ENCODE results near the gene ZMYND8.
A peak's percentile ranks its signal among the peaks of the same experiment; 100 is the strongest.

Gene ZMYND8

GRCh38 chr20:47332381-47333206 is 23.9 kb downstream of the ZMYND8 start:
- no peak for DNase-seq

GRCh38 chr20:47330933-47331708 is 25.4 kb downstream of the ZMYND8 start:
- DNase-seq: no peak

GRCh38 chr20:47330071-47330470 is 26.4 kb downstream of the ZMYND8 start:
- no peak for DNase-seq

- DNase-seq: no peak
These were observed 28.4 kb downstream of the ZMYND8 start for GRCh38 chr20:47328129-47328528.

GRCh38 chr20:47327711-47328110 is 28.8 kb downstream of the ZMYND8 start:
- DNase-seq: no peak

GRCh38 chr20:47326658-47327268 is 29.7 kb downstream of the ZMYND8 start:
- no peak for DNase-seq

GRCh38 chr20:47325242-47325641 is 31.3 kb downstream of the ZMYND8 start:
- no peak for DNase-seq

- no peak for DNase-seq
These were observed 35.3 kb downstream of the ZMYND8 start for GRCh38 chr20:47320990-47321805.

- peak; percentile 91 for DNase-seq
These were observed 36.8 kb downstream of the ZMYND8 start for GRCh38 chr20:47319517-47320252.

GRCh38 chr20:47318586-47319516 is 37.6 kb downstream of the ZMYND8 start:
- DNase-seq: peak; percentile 76

GRCh38 chr20:47318027-47318585 is 38.4 kb downstream of the ZMYND8 start:
- no peak for DNase-seq

- peak; percentile 38 for DNase-seq
These were observed 39.2 kb downstream of the ZMYND8 start for GRCh38 chr20:47317127-47317895.

GRCh38 chr20:47316776-47317126 is 39.7 kb downstream of the ZMYND8 start:
- no peak for DNase-seq

- peak; percentile 37 for DNase-seq
These were observed 41.0 kb downstream of the ZMYND8 start for GRCh38 chr20:47315339-47316056.

- no peak for DNase-seq
These were observed 41.7 kb downstream of the ZMYND8 start for GRCh38 chr20:47314647-47315338.

GRCh38 chr20:47311967-47312681 is 44.4 kb downstream of the ZMYND8 start:
- no peak for DNase-seq

- DNase-seq: no peak
These were observed 45.3 kb downstream of the ZMYND8 start for GRCh38 chr20:47311211-47311610.

- DNase-seq: no peak
These were observed 45.8 kb downstream of the ZMYND8 start for GRCh38 chr20:47310729-47311128.
